ENCODE measurements around the gene EPHA2. TPM values are rescaled to one million over a fixed set of nuclear protein-coding genes. Genes with fewer than 3 reads are reported as not detected.

Gene EPHA2
- total RNA-seq, 2 experiments from 2014 or later, result not detected

- peaks cover 3% of the 10 kb centered on the region for H3K27me3 Mint-ChIP-seq
- H3K4me1 Mint-ChIP-seq, result no peaks in the 10 kb centered on the region
- no peak overlapping the region for H3K4me3 Mint-ChIP-seq
- no peak for DNase-seq
- no peaks in the 10 kb centered on the region for H3K9me3 Mint-ChIP-seq
- CTCF ChIA-PET, result no interaction called here
- H3K27ac Mint-ChIP-seq, result no peak overlapping the region
- H3K36me3 Mint-ChIP-seq (ENCODE audit: low read depth), result no peaks in the 10 kb centered on the region
- POLR2A ChIA-PET, result no interaction called here
Measured at GRCh38 chr1:16178596-16179497, 23.0 kb upstream of the EPHA2 start.

GRCh38 chr1:16177306-16177705 is 21.4 kb upstream of the EPHA2 start:
- Mint-ChIP-seq H3K9me3 (no peaks in the 10 kb centered on the region), H3K4me3 (no peak overlapping the region), H3K27me3 (peaks cover 3% of the 10 kb centered on the region), H3K27ac (no peak overlapping the region), H3K36me3 (ENCODE audit: low read depth) (no peaks in the 10 kb centered on the region), H3K4me1 (no peaks in the 10 kb centered on the region)
- no peak for DNase-seq
- ChIA-PET CTCF (no interaction called here), POLR2A (no interaction called here)

- no peaks in the 10 kb centered on the region for H3K4me1 Mint-ChIP-seq
- H3K27me3 Mint-ChIP-seq, result peaks cover 3% of the 10 kb centered on the region
- H3K4me3 Mint-ChIP-seq, result no peak overlapping the region
- ChIA-PET CTCF (no interaction called here), POLR2A (no interaction called here)
- DNase-seq, result no peak
- no peaks in the 10 kb centered on the region for H3K36me3 Mint-ChIP-seq (ENCODE audit: low read depth)
- no peak overlapping the region for H3K27ac Mint-ChIP-seq
- H3K9me3 Mint-ChIP-seq, result no peaks in the 10 kb centered on the region
Measured at GRCh38 chr1:16176653-16177052, 20.8 kb upstream of the EPHA2 start.

DNA sequence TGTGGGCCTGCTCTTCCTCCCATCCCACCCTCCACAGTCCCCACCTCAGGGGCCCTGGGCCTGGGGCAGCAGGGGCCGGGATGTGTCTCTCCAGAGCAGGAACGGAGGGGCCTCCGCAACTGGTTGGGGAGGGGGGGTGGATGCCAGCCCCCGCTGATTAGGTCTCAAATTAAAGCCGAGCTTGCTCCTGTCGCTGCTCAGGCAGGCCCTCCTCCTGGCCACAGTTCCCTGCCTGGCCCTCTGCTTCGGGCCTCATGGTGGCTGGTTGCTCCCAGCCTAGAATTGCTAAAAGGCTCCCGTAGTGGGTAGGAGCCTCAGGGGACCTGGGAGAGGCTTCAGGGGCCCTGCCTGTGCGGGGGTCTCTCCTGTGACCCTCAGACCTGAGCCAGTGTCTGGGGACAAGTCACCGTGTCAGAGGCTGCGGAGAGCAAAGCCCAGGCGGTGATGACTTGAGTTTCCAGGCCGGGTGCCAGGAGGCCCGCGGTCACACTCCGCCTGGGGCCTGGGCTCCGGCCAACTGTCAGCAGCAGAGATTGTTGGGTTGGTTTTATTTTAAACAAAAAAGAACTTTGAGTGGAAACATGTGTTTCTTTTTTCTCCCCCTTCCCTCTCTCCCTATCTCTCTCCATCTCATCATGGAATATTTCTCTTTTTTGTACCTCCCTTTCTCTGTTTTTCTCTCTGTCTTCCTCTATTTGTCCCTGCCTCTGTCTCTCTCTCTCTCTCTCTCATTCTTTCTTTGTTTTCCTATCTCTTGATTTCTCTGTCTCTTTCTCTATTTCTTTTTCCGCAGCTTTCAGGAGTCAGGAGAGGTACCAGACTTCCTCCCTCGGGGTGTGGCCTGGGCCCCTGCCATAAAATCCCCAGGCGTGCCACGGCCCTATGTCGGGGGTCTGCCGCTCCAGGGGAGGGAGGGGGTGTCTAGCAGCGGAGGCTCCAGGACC is 20.0 kb upstream of the EPHA2 start:
- peaks cover 6% of the 10 kb centered on the region for H3K27me3 Mint-ChIP-seq
- DNase-seq, result no peak
- no peaks in the 10 kb centered on the region for H3K4me1 Mint-ChIP-seq
- no peak overlapping the region for H3K27ac Mint-ChIP-seq
- CTCF ChIA-PET, result interaction anchor here (0.5 kb wide), 1 partner anchor 164 kb away, joined by 3 read pairs; no protein-coding TSS in a partner anchor
- H3K9me3 Mint-ChIP-seq, result no peaks in the 10 kb centered on the region
- H3K36me3 Mint-ChIP-seq (ENCODE audit: low read depth), result no peaks in the 10 kb centered on the region
- no peak overlapping the region for H3K4me3 Mint-ChIP-seq
- POLR2A ChIA-PET, result no interaction called here

DNA sequence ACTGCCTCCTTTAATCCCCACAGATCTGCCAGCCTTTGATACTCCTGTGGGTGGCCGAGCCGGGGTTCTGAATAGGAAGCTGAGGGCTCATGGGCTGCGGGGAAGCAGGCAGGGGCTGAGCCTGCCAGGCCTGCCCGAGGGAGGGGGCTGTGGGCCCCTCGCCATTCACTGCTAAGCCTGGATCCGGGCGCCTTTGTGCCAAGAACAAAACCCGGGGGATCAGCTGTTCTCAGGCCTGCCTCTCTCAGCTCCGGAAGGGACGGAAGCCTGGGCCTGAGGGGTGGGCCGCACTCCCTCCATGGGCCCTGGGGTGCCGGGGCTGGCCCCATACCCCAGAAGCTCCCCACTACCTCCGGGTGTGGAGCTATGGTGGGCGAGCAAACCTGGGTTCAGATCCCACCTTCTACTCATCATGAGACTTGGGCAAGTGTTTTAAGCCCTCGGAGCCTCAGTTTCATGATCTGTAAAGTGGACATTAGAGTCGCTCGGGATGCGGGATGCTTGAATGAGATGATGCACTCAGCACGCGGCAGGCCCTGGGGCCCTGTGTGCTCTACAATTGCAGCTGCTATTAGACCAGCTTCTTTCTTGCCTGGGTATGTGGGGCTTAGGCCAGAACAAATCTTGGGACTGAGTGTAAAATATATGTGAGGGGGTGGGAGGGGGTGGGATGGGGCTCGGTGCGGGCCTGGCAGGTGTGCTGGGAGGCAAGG is 19.2 kb upstream of the EPHA2 start:
- Mint-ChIP-seq H3K9me3 (no peaks in the 10 kb centered on the region), H3K36me3 (ENCODE audit: low read depth) (no peaks in the 10 kb centered on the region), H3K27ac (no peak overlapping the region), H3K4me1 (no peaks in the 10 kb centered on the region), H3K27me3 (peaks cover 6% of the 10 kb centered on the region), H3K4me3 (no peak overlapping the region)
- ChIA-PET CTCF (interaction anchor here (0.5 kb wide), 1 partner anchor 165 kb away, joined by 3 read pairs; no protein-coding TSS in a partner anchor), POLR2A (no interaction called here)
- DNase-seq, result no peak

GRCh38 chr1:16174261-16174868 is 18.5 kb upstream of the EPHA2 start:
- Mint-ChIP-seq H3K4me3 (no peak overlapping the region), H3K4me1 (peaks cover 1% of the 10 kb centered on the region), H3K27me3 (peaks cover 7% of the 10 kb centered on the region), H3K27ac (no peak overlapping the region), H3K36me3 (ENCODE audit: low read depth) (no peaks in the 10 kb centered on the region), H3K9me3 (no peaks in the 10 kb centered on the region)
- no peak for DNase-seq
- POLR2A ChIA-PET, result no interaction called here
- CTCF ChIA-PET, result no interaction called here

- H3K27ac Mint-ChIP-seq, result no peak overlapping the region
- no peaks in the 10 kb centered on the region for H3K36me3 Mint-ChIP-seq (ENCODE audit: low read depth)
- peaks cover 7% of the 10 kb centered on the region for H3K4me1 Mint-ChIP-seq
- peaks cover 10% of the 10 kb centered on the region for H3K27me3 Mint-ChIP-seq
- no peaks in the 10 kb centered on the region for H3K9me3 Mint-ChIP-seq
- no peak overlapping the region for H3K4me3 Mint-ChIP-seq
- POLR2A ChIA-PET, result no interaction called here
- DNase-seq, result no peak
- CTCF ChIA-PET, result no interaction called here
Measured at GRCh38 chr1:16173447-16174260, 17.8 kb upstream of the EPHA2 start.

DNA sequence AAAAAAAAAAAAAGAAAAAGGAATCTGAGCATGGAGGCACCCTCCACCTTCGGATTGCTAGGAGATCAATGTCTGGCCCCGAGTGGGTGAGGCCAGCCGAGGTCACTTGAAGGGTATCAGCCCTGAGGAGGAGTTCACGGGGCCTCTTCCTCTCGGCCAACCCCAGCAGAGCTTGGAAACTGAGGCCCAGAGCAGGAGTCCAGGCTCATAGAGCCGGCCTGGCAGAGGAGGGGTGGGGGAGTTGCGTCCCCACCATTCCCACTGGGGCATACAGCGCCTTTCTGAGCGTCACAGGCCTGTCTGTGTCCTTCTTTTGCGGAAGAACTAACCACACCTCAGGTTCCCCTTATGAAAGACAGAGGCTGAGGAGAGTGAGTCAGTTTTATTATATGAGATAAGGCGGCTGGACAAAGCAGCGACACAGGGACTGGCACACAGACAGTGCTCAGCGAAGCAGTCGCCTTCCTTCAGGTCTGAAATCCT is 17.1 kb upstream of the EPHA2 start:
- Mint-ChIP-seq H3K36me3 (ENCODE audit: low read depth) (no peaks in the 10 kb centered on the region), H3K4me3 (no peak overlapping the region), H3K9me3 (no peaks in the 10 kb centered on the region), H3K27ac (no peak overlapping the region), H3K4me1 (peaks cover 13% of the 10 kb centered on the region), H3K27me3 (peaks cover 10% of the 10 kb centered on the region)
- DNase-seq, result no peak
- POLR2A ChIA-PET, result no interaction called here
- CTCF ChIA-PET, result no interaction called here

DNA sequence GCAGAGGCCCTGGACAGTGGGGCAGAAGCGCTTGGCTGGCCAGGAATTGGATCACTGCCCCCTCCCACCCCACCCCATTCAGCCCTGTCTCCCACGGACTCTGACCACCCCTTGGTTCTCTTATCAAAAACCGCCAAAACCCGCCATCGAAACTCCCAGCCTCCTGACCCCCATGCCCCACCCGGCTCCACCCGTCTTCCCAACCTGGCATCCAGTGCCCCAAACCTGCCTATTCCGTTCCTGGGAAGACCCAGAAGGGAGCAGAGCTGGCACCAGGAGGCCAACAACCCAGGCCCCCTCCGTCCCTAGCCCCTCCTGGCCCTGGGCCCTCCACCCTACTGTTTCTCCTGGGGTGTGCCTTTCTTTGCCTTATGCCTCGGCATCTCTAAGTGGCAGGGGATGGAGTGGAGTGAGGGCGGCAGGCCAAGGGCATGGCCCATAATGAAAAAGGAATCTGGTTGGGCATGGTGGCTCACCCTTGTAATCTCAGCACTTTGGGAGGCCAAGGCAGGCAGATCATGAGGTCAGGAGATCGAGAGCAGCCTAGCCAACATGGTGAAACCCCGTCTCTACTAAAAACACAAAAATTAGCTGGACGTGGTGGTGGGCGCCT is 16.5 kb upstream of the EPHA2 start:
- Mint-ChIP-seq H3K27ac (no peak overlapping the region), H3K4me3 (no peak overlapping the region), H3K9me3 (no peaks in the 10 kb centered on the region), H3K36me3 (ENCODE audit: low read depth) (no peaks in the 10 kb centered on the region), H3K4me1 (peaks cover 13% of the 10 kb centered on the region), H3K27me3 (peaks cover 9% of the 10 kb centered on the region)
- DNase-seq, result no peak
- ChIA-PET POLR2A (no interaction called here), CTCF (no interaction called here)

- no peak overlapping the region for H3K27ac Mint-ChIP-seq
- no peaks in the 10 kb centered on the region for H3K36me3 Mint-ChIP-seq (ENCODE audit: low read depth)
- no peak overlapping the region for H3K4me3 Mint-ChIP-seq
- no peak for DNase-seq
- no peaks in the 10 kb centered on the region for H3K9me3 Mint-ChIP-seq
- CTCF ChIA-PET, result no interaction called here
- H3K27me3 Mint-ChIP-seq, result peaks cover 7% of the 10 kb centered on the region
- peaks cover 13% of the 10 kb centered on the region for H3K4me1 Mint-ChIP-seq
- POLR2A ChIA-PET, result no interaction called here
Measured at GRCh38 chr1:16171314-16172151, 15.7 kb upstream of the EPHA2 start.

DNA sequence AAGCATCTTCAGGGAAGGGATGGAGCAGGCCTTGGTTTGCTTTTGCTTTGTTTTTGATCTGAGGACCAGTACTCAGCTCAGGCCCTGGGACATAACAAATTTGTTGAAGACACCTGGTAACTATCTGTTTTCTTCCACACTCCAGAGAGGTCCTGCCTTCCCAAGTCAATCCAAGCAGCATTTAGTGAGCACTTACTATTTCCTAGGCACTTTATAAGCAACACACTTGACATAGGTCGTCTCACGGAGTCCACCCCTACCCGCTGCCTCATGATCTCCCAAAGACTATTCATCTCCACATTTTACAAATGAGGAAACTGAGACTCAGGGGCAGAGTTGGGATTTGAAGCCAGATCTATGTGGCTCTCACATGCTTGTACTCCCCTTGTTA is 14.4 kb upstream of the EPHA2 start:
- Mint-ChIP-seq H3K9me3 (no peaks in the 10 kb centered on the region), H3K27me3 (peaks cover 9% of the 10 kb centered on the region), H3K4me3 (no peak overlapping the region), H3K27ac (no peak overlapping the region), H3K36me3 (ENCODE audit: low read depth) (no peaks in the 10 kb centered on the region), H3K4me1 (peaks cover 17% of the 10 kb centered on the region)
- ChIA-PET POLR2A (interaction anchor here (1.6 kb wide), 1 partner anchor 91 kb away, joined by 3 read pairs; no protein-coding TSS in a partner anchor), CTCF (no interaction called here)
- DNase-seq, result no peak

All from activated CD4-positive, alpha-beta memory T cell treated with anti-CD3 and anti-CD28 coated beads, Interleukin-2, amount 10 ng/mL, durations not matched to agents 7 days and 5 days (primary cell).